GM12878 (cell line): ENCODE measurements around the gene CCDC24.

Experiments
- BRCA1 ChIP-seq: IDR thresholded peaks from 2 replicates; pipeline ENCODE4 v1.6.1; 2011; ENCODE audit warnings: low read depth, low read length, improper control_type of control experiment
- CBX3 ChIP-seq: fragments of 200-600 bp; sonication (generic); IDR thresholded peaks from 2 replicates; pipeline ENCODE4 v1.6.1; 2016; ENCODE audit warnings: low read depth, borderline replicate concordance
- GABPA ChIP-seq: IDR thresholded peaks from 2 replicates; pipeline ENCODE4 v1.6.1; 2014; ENCODE audit warnings: antibody characterized with exemption, low read depth, mild to moderate bottlenecking, inconsistent platforms
- KDM1A ChIP-seq: fragments of 200-600 bp; sonication (generic); IDR thresholded peaks from 2 replicates; pipeline ENCODE4 v1.6.1; 2016; ENCODE audit warnings: borderline replicate concordance

DNA sequence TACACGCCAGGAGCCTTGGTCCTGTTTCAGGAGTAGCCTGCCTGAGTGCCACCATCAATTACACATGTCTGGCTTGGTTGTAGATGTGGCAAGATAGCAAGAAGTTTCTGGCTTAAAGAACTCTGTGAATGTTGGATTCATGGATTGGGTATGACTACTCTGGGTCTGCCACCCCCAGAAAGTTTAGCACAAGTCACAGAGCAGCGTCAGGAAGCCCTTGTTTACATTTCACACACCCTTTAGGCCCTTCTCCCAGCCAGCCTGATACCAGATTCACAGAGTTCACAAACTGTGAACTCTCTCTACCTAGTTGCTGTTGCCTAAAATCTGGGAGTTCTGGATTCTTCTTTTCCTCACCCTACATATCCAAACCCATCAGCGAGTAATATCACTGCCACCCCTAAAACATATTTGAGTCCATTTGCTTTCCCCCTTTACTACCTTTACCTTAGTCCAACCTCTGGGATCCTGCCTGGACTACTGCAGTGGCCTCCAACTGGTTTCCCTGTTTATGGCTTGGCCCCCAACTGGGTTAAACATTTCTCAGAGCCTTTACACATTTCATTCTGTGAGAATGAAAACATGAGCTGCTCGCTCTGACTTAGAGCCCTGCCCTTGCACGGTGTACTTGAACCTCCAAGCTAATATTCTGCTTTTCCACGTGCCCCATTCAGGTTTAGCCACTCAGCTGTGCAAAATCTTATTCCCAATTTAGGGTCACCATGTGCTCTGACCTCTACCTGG is 4.1 kb upstream of the CCDC24 start:
- TF ChIP-seq KDM1A = no peak
- no peak for TF ChIP-seq CBX3
- no peak for TF ChIP-seq GABPA
- no peak for TF ChIP-seq BRCA1
